ENCODE results near the gene P3H4. TPM values are rescaled to one million over a fixed set of nuclear protein-coding genes. Genes with fewer than 3 reads are reported as not detected.

P3H4 gene
- total and polyA plus RNA-seq, 2 donors (not counting 3 experiments of a cell fraction or from before 2014, with no cell fraction given): 39.2 to 58.3 TPM

DNA sequence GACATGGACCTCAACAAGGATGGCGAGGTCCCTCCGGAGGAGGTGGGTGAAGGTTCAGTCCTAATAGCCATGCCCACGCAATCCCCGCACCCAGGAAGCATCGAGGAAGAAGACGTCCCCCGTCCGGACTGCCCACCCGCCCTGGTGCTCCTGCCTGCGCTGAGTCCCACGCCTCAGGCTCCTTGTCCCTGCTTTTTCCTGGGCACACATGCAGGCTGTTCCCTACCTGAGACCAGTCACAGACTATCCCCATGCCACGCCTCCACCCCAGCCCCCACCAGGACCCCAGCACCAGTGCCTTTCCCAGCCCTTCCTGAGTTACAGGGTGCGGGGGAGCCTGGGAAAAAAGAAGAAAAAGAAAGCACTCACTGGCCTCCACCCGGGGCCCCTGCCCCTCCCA, 10.0 kb upstream of the P3H4 start:
- no peaks in the 10 kb centered on the region for H3K9me3 ChIP-seq (replicated peaks; ENCODE audit: control insufficient read depth, insufficient read depth, low read length)
- no peak overlapping the region for H3K27ac ChIP-seq (ENCODE audit: insufficient read depth, low read depth, low read length)
- H4K20me1 ChIP-seq (replicated peaks; ENCODE audit: control insufficient read depth, extremely low read depth, insufficient read depth, low read length): no peaks in the 10 kb centered on the region
- H3K4me1 ChIP-seq (ENCODE audit: control insufficient read depth, extremely low read depth, insufficient read depth, low read length): no peaks in the 10 kb centered on the region
- H3K4me3 ChIP-seq (replicated peaks in 1 of 3; ENCODE audit: insufficient read depth in 1 of 3, low read depth in 1 of 3, low read length in 3 of 3): no peak overlapping the region
- peaks cover 3% of the 10 kb centered on the region for H3K79me2 ChIP-seq (ENCODE audit: control insufficient read depth, insufficient read depth, low read length)
- H3K9me1 ChIP-seq (replicated peaks; ENCODE audit: control insufficient read depth, extremely low read depth, insufficient read depth, low read length): no peaks in the 10 kb centered on the region
- no TSS peak for BruUV-seq (replicated peaks)
- no peak for DNase-seq (ENCODE audit: low read depth, low spot score)
- H3K36me3 ChIP-seq (ENCODE audit: control insufficient read depth in 2 of 2, extremely low read depth in 1 of 2, insufficient read depth in 2 of 2, low read length in 2 of 2): peaks cover 0 to 33% of the 10 kb centered on the region in 2 experiments
- FAIRE-seq: no peak
- CTCF ChIA-PET: interaction anchor here (1.0 kb wide), 1 partner anchor 43 kb away, joined by 3 read pairs; the partner anchor contains the start of gene KLHL11
- POLR2A ChIA-PET: interaction anchor here (0.5 kb wide), 1 partner anchor 58 kb away, joined by 4 read pairs; no protein-coding TSS in a partner anchor
- no peak for TF ChIP-seq POLR2AphosphoS5 (IDR thresholded peaks at IDR 0.05; ENCODE audit: insufficient read depth, low read depth, low read length)
- TF ChIP-seq, protein P1, sequence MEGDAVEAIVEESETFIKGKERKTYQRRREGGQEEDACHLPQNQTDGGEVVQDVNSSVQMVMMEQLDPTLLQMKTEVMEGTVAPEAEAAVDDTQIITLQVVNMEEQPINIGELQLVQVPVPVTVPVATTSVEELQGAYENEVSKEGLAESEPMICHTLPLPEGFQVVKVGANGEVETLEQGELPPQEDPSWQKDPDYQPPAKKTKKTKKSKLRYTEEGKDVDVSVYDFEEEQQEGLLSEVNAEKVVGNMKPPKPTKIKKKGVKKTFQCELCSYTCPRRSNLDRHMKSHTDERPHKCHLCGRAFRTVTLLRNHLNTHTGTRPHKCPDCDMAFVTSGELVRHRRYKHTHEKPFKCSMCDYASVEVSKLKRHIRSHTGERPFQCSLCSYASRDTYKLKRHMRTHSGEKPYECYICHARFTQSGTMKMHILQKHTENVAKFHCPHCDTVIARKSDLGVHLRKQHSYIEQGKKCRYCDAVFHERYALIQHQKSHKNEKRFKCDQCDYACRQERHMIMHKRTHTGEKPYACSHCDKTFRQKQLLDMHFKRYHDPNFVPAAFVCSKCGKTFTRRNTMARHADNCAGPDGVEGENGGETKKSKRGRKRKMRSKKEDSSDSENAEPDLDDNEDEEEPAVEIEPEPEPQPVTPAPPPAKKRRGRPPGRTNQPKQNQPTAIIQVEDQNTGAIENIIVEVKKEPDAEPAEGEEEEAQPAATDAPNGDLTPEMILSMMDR (IDR thresholded peaks at IDR 0.05; ENCODE audit: extremely low read depth in 1 of 2, insufficient read depth in 1 of 2, low read depth in 1 of 2, low read length in 2 of 2): no peak
- TF ChIP-seq GATA2 (IDR thresholded peaks at IDR 0.05; ENCODE audit: insufficient read depth, insufficient read length, low read depth, low read length): no peak
- no peak for TF ChIP-seq FOS (IDR thresholded peaks at IDR 0.05; ENCODE audit: borderline replicate concordance, insufficient read depth, low read length)
- no peak for TF ChIP-seq POLR2A (IDR thresholded peaks at IDR 0.05; ENCODE audit: low read depth, low read length)
- no peak for TF ChIP-seq MYC (IDR thresholded peaks at IDR 0.05; ENCODE audit: low read depth, low read length)
- TF ChIP-seq JUN (IDR thresholded peaks at IDR 0.05; ENCODE audit: borderline replicate concordance, insufficient read depth, insufficient read length, low read depth): no peak
- no peak for TF ChIP-seq EZH2 (IDR thresholded peaks at IDR 0.05; ENCODE audit: borderline replicate concordance, low read depth, low read length, severe bottlenecking)
- TF ChIP-seq, protein P2, sequence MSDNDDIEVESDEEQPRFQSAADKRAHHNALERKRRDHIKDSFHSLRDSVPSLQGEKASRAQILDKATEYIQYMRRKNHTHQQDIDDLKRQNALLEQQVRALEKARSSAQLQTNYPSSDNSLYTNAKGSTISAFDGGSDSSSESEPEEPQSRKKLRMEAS (IDR thresholded peaks at IDR 0.05; ENCODE audit: insufficient read depth, insufficient read length): no peak
- H3K9ac ChIP-seq (replicated peaks; ENCODE audit: extremely low read depth, insufficient read depth, low read length): no peak overlapping the region
- dilution Hi-C loops (cut with MboI; ENCODE audit: extremely low pct_ligation_motif_present, low sequenced_read_pairs) (no loop called here), intact Hi-C loops (cut with micrococcal nuclease) (no loop called here)
- no peak overlapping the region for H2AFZ ChIP-seq (ENCODE audit: low read depth, low read length)
- H3K4me2 ChIP-seq (ENCODE audit: insufficient read depth, low read length): no peak overlapping the region
- no peaks in the 10 kb centered on the region for H3K27me3 ChIP-seq (ENCODE audit: control insufficient read depth in 2 of 2, insufficient read depth in 2 of 2, low read length in 2 of 2)

Data from endothelial cell of umbilical vein (primary cell).